ENCODE data around the gene CLDN18. TPM values are rescaled to one million over a fixed set of nuclear protein-coding genes. Genes with fewer than 3 reads are reported as not detected.

Gene CLDN18
- polyA plus RNA-seq, 1 donor: 4.1 TPM

DNA sequence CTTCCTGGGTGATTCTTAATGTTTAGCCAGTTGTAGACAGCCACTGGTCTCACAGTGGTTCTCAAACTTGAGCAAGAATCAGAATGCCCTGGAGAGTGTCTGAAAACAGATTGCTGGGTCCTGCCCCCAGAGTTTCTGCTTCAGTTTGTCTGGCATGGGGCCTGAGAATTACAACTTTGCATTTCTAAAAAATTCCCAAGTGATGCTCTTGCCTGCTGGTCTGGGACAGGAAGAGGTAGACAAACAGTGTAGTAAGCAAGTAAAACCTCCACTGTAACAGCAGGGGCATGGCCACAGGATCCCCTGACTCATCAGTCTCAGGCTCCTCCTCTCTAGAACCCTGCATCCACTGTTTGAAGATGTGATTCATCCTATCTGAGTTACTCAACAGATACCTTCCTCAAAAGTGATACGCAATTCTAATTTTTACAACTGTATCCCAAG is 69.0 kb downstream of the CLDN18 start:
- Histone ChIP-seq H3K4me1 (ENCODE audit: control insufficient read depth, insufficient read depth, low read length) (no peaks in the 10 kb centered on the region), H3K9me3 (ENCODE audit: control insufficient read depth, low read depth, low read length) (no peaks in the 10 kb centered on the region), H3K27me3 (ENCODE audit: control insufficient read depth, insufficient read depth, low read length) (no peaks in the 10 kb centered on the region), H3K27ac (ENCODE audit: low read length) (no peak overlapping the region), H3K4me3 (ENCODE audit: low read length) (no peak overlapping the region), H3K36me3 (ENCODE audit: control insufficient read depth, insufficient read depth, low read length) (peaks cover 6% of the 10 kb centered on the region)
- no CpG with 5 or more reads among the region's 1 CpG for WGBS (ENCODE audit: insufficient coverage, low lambda C conversion rate)
- DNase-seq: no peak

DNA sequence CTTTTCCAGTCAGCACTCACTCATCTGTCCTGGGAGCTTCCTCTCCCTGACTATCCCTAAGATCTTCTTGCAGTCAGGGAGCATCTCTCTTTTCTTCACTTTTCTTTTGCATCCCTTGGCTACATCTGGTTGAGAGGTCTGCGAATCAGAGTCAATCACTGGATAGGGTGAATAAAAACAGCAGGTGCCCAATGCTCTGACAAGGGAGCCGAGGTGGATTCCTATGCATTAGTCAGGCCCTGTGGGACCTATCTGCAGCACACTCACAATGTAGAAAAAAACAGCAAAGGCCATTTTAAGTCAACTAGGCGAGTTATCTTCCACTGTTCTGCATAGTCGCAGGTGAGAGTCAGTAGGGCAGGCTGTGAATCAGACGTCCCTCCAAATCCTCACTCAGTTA is 69.9 kb downstream of the CLDN18 start:
- Histone ChIP-seq H3K36me3 (ENCODE audit: control insufficient read depth, insufficient read depth, low read length) (peaks cover 8% of the 10 kb centered on the region), H3K27me3 (ENCODE audit: control insufficient read depth, insufficient read depth, low read length) (no peaks in the 10 kb centered on the region), H3K27ac (ENCODE audit: low read length) (no peak overlapping the region), H3K4me1 (ENCODE audit: control insufficient read depth, insufficient read depth, low read length) (no peaks in the 10 kb centered on the region), H3K4me3 (ENCODE audit: low read length) (no peak overlapping the region), H3K9me3 (ENCODE audit: control insufficient read depth, low read depth, low read length) (no peaks in the 10 kb centered on the region)
- no peak for DNase-seq
- WGBS (ENCODE audit: insufficient coverage, low lambda C conversion rate): no CpG with 5 or more reads among the region's 5 CpGs

DNA sequence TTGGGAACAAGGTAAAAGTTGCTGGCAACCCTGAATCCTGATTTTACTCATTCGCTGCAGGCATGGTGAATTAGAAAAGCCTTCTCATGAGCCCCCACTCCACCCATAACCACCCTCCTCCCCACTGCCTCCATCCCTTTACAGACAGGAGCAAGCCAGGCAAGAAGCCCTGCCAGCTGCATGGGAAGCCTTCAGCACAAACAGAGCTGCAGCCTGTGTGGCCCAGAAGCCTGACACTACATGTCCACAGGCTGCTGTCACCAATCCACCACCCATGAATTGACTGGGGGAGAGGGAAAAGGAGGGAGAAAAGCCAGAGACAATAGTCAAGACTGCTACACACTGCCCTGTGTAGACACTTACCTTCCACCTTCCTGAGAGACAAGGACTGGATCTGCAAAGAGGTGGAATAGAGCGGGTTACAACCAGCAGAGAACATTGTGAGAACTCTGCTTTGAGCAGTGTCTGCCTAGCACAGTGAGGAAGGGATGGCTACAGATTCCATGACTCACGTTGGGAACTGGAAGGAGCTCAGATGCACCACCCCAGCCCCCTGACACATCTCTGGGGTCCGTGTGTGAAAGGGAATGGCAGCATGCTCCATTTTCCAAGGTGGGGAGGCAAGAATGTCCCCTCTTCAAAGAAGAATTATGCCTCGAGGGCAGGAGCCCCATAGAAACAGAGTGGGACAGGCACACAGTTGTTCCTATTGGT is 71.6 kb downstream of the CLDN18 start:
- no peak overlapping the region for H3K4me3 ChIP-seq (ENCODE audit: low read length)
- no peak overlapping the region for H3K27ac ChIP-seq (ENCODE audit: low read length)
- WGBS (ENCODE audit: insufficient coverage, low lambda C conversion rate): no CpG with 5 or more reads among the region's 5 CpGs
- no peaks in the 10 kb centered on the region for H3K9me3 ChIP-seq (ENCODE audit: control insufficient read depth, low read depth, low read length)
- no peak for DNase-seq
- no peaks in the 10 kb centered on the region for H3K4me1 ChIP-seq (ENCODE audit: control insufficient read depth, insufficient read depth, low read length)
- no peaks in the 10 kb centered on the region for H3K27me3 ChIP-seq (ENCODE audit: control insufficient read depth, insufficient read depth, low read length)
- peaks cover 9% of the 10 kb centered on the region for H3K36me3 ChIP-seq (ENCODE audit: control insufficient read depth, insufficient read depth, low read length)

DNA sequence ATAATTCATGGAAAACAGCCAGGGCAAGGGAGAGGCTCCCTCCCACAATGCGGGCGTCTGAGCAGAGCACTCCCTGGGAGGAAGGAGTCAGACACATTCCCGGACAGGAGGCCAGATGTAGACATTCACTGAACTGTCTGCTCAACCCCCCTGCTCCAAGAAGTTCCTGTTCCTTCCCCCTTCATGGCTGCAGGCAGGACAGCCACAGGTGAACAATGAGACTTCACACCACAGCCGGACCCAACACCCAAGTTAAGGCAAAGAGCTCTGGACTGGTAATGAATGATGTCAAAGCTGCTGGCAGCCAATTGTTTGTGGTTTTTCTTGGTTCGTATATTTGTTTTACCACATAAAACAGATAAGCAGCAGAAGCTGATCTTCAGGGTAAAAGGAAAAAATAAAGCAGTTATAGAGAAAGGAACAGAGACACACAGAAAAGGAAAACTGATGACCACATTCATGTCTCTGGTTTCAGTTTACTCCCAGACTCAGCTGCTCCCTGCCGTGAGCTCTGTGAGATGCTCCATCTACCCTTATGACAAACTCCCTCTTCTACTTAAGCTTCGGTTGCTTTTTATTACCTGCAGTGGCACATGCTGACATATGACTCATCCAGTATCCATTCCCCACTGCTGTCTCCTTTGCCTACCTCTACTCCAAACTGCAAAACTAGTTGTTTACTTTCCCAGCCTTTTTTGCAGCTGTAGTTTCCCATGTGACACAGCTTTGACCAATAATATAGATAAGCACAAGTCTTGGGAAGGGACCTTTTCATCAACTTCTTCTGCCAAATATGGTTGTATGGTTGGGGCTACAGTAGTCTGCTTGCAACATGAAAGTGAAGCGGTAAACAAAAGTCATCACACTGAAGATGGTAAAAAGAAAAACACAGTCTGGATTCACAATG is 72.4 kb downstream of the CLDN18 start:
- no peaks in the 10 kb centered on the region for H3K4me1 ChIP-seq (ENCODE audit: control insufficient read depth, insufficient read depth, low read length)
- peak in 1 of 2 donors; percentile 47 for DNase-seq

DNA sequence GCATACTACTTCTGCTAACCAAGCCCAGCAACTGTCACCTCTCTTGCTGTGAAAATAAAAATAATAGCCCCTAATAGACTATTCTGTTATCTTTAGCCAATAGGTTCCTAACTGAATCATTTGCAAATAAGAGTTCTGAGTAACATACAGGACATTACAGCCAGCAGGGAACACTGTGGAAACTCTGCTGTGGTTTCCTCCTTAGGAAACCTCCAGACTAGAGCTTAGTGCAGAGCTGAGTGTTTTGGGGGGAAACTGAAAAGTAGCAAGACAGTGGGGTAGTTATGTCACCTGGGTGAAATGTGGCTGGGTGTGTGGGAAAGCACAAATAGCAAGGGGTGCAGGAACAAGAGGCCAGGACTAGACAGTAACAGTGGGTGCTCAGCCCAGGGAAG is 73.0 kb downstream of the CLDN18 start:
- H3K4me3 ChIP-seq (ENCODE audit: low read length): no peak overlapping the region
- H3K36me3 ChIP-seq (ENCODE audit: control insufficient read depth, insufficient read depth, low read length): peaks cover 13% of the 10 kb centered on the region
- H3K4me1 ChIP-seq (ENCODE audit: control insufficient read depth, insufficient read depth, low read length): no peaks in the 10 kb centered on the region
- no peak overlapping the region for H3K27ac ChIP-seq (ENCODE audit: low read length)
- H3K27me3 ChIP-seq (ENCODE audit: control insufficient read depth, insufficient read depth, low read length): no peaks in the 10 kb centered on the region
- no peaks in the 10 kb centered on the region for H3K9me3 ChIP-seq (ENCODE audit: control insufficient read depth, low read depth, low read length)
- DNase-seq: no peak

More for the DNA sequence above, 72.4 kb downstream of the CLDN18 start:
- no peak overlapping the region for H3K27ac ChIP-seq (ENCODE audit: low read length)
- no CpG with 5 or more reads among the region's 8 CpGs for WGBS (ENCODE audit: insufficient coverage, low lambda C conversion rate)
- no peaks in the 10 kb centered on the region for H3K9me3 ChIP-seq (ENCODE audit: control insufficient read depth, low read depth, low read length)
- no peak overlapping the region for H3K4me3 ChIP-seq (ENCODE audit: low read length)
- H3K27me3 ChIP-seq (ENCODE audit: control insufficient read depth, insufficient read depth, low read length): no peaks in the 10 kb centered on the region
- H3K36me3 ChIP-seq (ENCODE audit: control insufficient read depth, insufficient read depth, low read length): peaks cover 11% of the 10 kb centered on the region

Other genes with a start within 250 kb of the CLDN18 start
- gene SOX14, start 245.8 kb upstream of the CLDN18 start, polyA plus RNA-seq: not detected
- gene DZIP1L, start 105.4 kb downstream of the CLDN18 start, polyA plus RNA-seq: 4.4 TPM
- 0.07 TPM for gene A4GNT, start 122.2 kb downstream of the CLDN18 start, polyA plus RNA-seq
- 13.7 TPM for gene DBR1, start 164.8 kb downstream of the CLDN18 start, polyA plus RNA-seq
- gene ARMC8, start 177.1 kb downstream of the CLDN18 start, polyA plus RNA-seq: 30.6 TPM